ENCODE measurements around the gene GPR176.

GRCh38 chr15:39948817-39949216, 28.8 kb upstream of the GPR176 start:
- no peak for TF ChIP-seq CTCF (conservative IDR thresholded peaks at IDR 0.05; ENCODE audit: low read length)
- no peak for TF ChIP-seq EZH2phosphoT487 (IDR thresholded peaks at IDR 0.05; ENCODE audit: borderline replicate concordance)
